K562 (cell line): ENCODE results near the gene AP5Z1. TPM values are rescaled to one million over a fixed set of nuclear protein-coding genes. Genes with fewer than 3 reads are reported as not detected.

ENCODE experiments used
- ATAC-seq: fragments of 200-7000 bp; cut with Tn5 transposase; 3 replicates; pipeline ENCODE4 v1.9.1; 2020; ENCODE audit warnings: moderate library complexity
- BruUV-seq: library from RNA; stranded (reverse); fragments of 400-500 nt; replicated peaks from 2 replicates; lab custom pipeline; 2021; lab: Mats Ljungman, UMichigan
- CTCF ChIA-PET: fragments of 300-600 bp; formaldehyde crosslinking; extraction: SDS; loops from one replicate; lab custom pipeline; 2021; ENCODE audit warnings: low intra/inter-chr PET ratio; lab: Yijun Ruan, JAX
- POLR2A ChIA-PET: fragments of 300-600, 350-650 bp; sonication (Branson Sonifier 250); formaldehyde crosslinking; extraction: SDS; loops from one replicate; lab custom pipeline; 2021; ENCODE audit warnings: antibody characterized with exemption, inconsistent platforms; lab: Yijun Ruan, JAX
- DNase-seq, 4 experiments: peaks; one replicate each; pipeline versions ENCODE4 v3.0.0 to v3.0.0-alpha.2; 2011 to 2018; ENCODE audit warnings: low spot score in 3 of 4, mixed read lengths in 3 of 4; ENCODE audit errors: extremely low read depth in 1 of 4
- FAIRE-seq: peaks from 2 replicates; lab custom pipeline; 2011; peaks lifted over from hg19 to GRCh38; lab: Jason Lieb, UNC
- H2AFZ ChIP-seq: 2 replicates; pipeline ENCODE4 v1.6.0; 2011; ENCODE audit warnings: low read depth, low read length, control low read depth, inconsistent platforms
- H3K27ac ChIP-seq: fragments of 200-600 bp; 3 replicates; pipeline ENCODE4 v1.8.0; 2011; ENCODE audit warnings: low read depth, mild to moderate bottlenecking, control low read depth, inconsistent platforms, low read length, moderate library complexity, mixed read lengths; ENCODE audit errors: extremely low read depth
- H3K27me3 ChIP-seq, 2 experiments: fragments of 300-600 bp in 1 of 2; 2 replicates in 1 of 2; 3 replicates in 1 of 2; pipeline versions ENCODE4 v1.6.0 to v1.8.0; 2011; ENCODE audit warnings: inconsistent platforms in 2 of 2, low read length in 2 of 2, mild to moderate bottlenecking in 1 of 2, mixed read lengths in 1 of 2, moderate library complexity in 1 of 2; ENCODE audit not compliant: control insufficient read depth in 2 of 2, insufficient read depth in 2 of 2
- H3K36me3 ChIP-seq: fragments of 300-600 bp; 3 replicates; pipeline ENCODE4 v1.8.0; 2011; ENCODE audit warnings: mild to moderate bottlenecking, low read length, inconsistent platforms; ENCODE audit not compliant: control insufficient read depth, insufficient read depth
- H3K4me1 ChIP-seq, 2 experiments: fragments of 200-600 bp in 1 of 2; replicated peaks in 1 of 2; 2 replicates in 1 of 2; 3 replicates in 1 of 2; pipeline versions ENCODE4 v1.5.1 to v1.8.0; 2011; ENCODE audit warnings: inconsistent platforms in 2 of 2, low read length in 2 of 2, mild to moderate bottlenecking in 1 of 2, mixed read lengths in 1 of 2, moderate library complexity in 1 of 2; ENCODE audit not compliant: control insufficient read depth in 2 of 2, insufficient read depth in 2 of 2
- H3K4me2 ChIP-seq: 2 replicates; pipeline ENCODE4 v1.6.1; 2011; ENCODE audit warnings: low read length, control low read depth, inconsistent platforms, mixed read lengths; ENCODE audit not compliant: insufficient read depth
- H3K4me3 ChIP-seq: fragments of 200-600 bp; sonication (generic), shearing (Covaris generic); 2 replicates; pipeline ENCODE4 v1.5.1; 2016; ENCODE audit warnings: control low read depth, inconsistent platforms
- H3K79me2 ChIP-seq: fragments of 200-600 bp; 3 replicates; pipeline ENCODE4 v1.8.0; 2011; ENCODE audit warnings: low read length, inconsistent platforms; ENCODE audit not compliant: control insufficient read depth, insufficient read depth
- H3K9ac ChIP-seq, 2 experiments: 2 replicates each; pipeline versions ENCODE4 v1.6.0 to v1.6.1; 2011; ENCODE audit warnings: low read depth in 2 of 2, low read length in 2 of 2, control low read depth in 1 of 2, inconsistent platforms in 1 of 2, mild to moderate bottlenecking in 1 of 2, mixed read lengths in 1 of 2; ENCODE audit not compliant: insufficient read depth in 1 of 2
- H3K9me1 ChIP-seq: one replicate; pipeline ENCODE4 v1.6.0; 2011; ENCODE audit warnings: inconsistent platforms, mild to moderate bottlenecking, low read length, moderate library complexity; ENCODE audit not compliant: control insufficient read depth, insufficient read depth
- H3K9me3 ChIP-seq: replicated peaks from 2 replicates; pipeline ENCODE4 v1.5.1; 2011; ENCODE audit warnings: low read depth, low read length, inconsistent platforms; ENCODE audit not compliant: control insufficient read depth, insufficient read depth
- H4K20me1 ChIP-seq: replicated peaks from 2 replicates; pipeline ENCODE4 v1.6.1; 2011; ENCODE audit warnings: low read length, inconsistent platforms, mixed read lengths; ENCODE audit not compliant: control insufficient read depth, insufficient read depth
- CBFB ChIP-seq: sonication (generic); formaldehyde crosslinking; IDR thresholded peaks from 2 replicates; pipeline ENCODE4 v1.4.0; 2020; ENCODE audit warnings: mild to moderate bottlenecking, missing genetic modification reagents
- EGR1 ChIP-seq: fragments of 450-650 bp; conservative IDR thresholded peaks from 2 replicates; pipeline ENCODE4 v1.6.1; 2017; ENCODE audit warnings: mild to moderate bottlenecking
- HMG20B ChIP-seq: fragments of 250-450 bp; sonication (Bioruptor Pico); IDR thresholded peaks from 2 replicates; pipeline ENCODE4 v1.5.0; 2021; ENCODE audit warnings: mild to moderate bottlenecking
- MAX ChIP-seq: sonication (generic); formaldehyde crosslinking; IDR thresholded peaks from 2 replicates; pipeline ENCODE4 v1.9.0; 2022; ENCODE audit warnings: mild to moderate bottlenecking, missing genetic modification reagents
- MTA3 ChIP-seq: fragments of 450-650 bp; formaldehyde crosslinking; IDR thresholded peaks from 2 replicates; pipeline ENCODE4 v1.6.1; 2017; ENCODE audit warnings: mild to moderate bottlenecking, borderline replicate concordance
- NRF1 ChIP-seq, 2 experiments: fragments of 450-650 bp; IDR thresholded peaks in 1 of 2; conservative IDR thresholded peaks in 1 of 2; 2 replicates each; pipeline ENCODE4 v1.6.1; 2014; ENCODE audit warnings: mild to moderate bottlenecking in 2 of 2
- PML ChIP-seq: IDR thresholded peaks from 2 replicates; pipeline ENCODE4 v1.6.1; 2012; ENCODE audit warnings: low read length, inconsistent platforms
- RCOR1 ChIP-seq, 2 experiments: IDR thresholded peaks; 2 replicates each; pipeline ENCODE4 v1.6.1; 2012; ENCODE audit warnings: low read depth in 2 of 2, low read length in 2 of 2, borderline replicate concordance in 1 of 2, improper control_type of control experiment in 1 of 2
- ZNF146 ChIP-seq: IDR thresholded peaks from one replicate; pipeline ENCODE4 v1.6.1; 2018; ENCODE audit warnings: missing compliant biosample characterization; ENCODE audit not compliant: unreplicated experiment
- ZNF449 ChIP-seq: fragments of 250-450 bp; sonication (Bioruptor Pico); IDR thresholded peaks from 2 replicates; pipeline ENCODE4 v1.8.0; 2022; ENCODE audit warnings: moderate library complexity, mild to moderate bottlenecking, inconsistent platforms
- ZNF511 ChIP-seq: sonication (generic); formaldehyde crosslinking; IDR thresholded peaks from 2 replicates; pipeline ENCODE4 v1.8.0; 2022; ENCODE audit warnings: mild to moderate bottlenecking, missing genetic modification reagents
- WGBS: fragments of 100-300 bp; shearing (Covaris generic); methylation state at CpG from one replicate; pipeline ENCODE4 v1.1.6; 2016; ENCODE audit warnings: low coverage, mixed read lengths; ENCODE audit not compliant: insufficient coverage; ENCODE audit errors: missing lambda C conversion rate; 5-methylcytosine and 5-hydroxymethylcytosine counted together
- in situ Hi-C: fragments of 300-500 bp; cut with MboI; formaldehyde crosslinking; loops from 4 replicates; pipeline ENCODE4 v1.15.0; 2018; ENCODE audit warnings: inconsistent platforms, mixed read lengths
- intact Hi-C: fragments of 100-400 bp; cut with micrococcal nuclease; formaldehyde crosslinking; loops from 2 replicates; pipeline ENCODE4 v1.14.2; 2022
- polyA plus RNA-seq, 8 experiments: library from polyadenylated mRNA; depleted of rRNA in 4 of 8; stranded (reverse) in 5 of 8; unstranded in 3 of 8; fragments of >200 nt; fragmentation: Nextera tagmentation in 2 of 8; fragmentation: Illumina TruSeq in 1 of 8; extraction: Ambion mirVana in 2 of 8; extraction: Trizol in 1 of 8; gene quantifications; 2 replicates each; pipeline versions ENCODE4 v1.2.1 to v1.2.3, GENCODE V29; 2011 to 2014; ENCODE audit warnings: inconsistent platforms in 1 of 8, missing spikeins in 1 of 8
- total RNA-seq, 7 experiments: library from RNA; depleted of rRNA in 6 of 7; stranded (reverse); fragments of >200 nt in 6 of 7; fragmentation: Illumina TruSeq in 2 of 7; extraction: Trizol in 2 of 7; gene quantifications; 2 replicates each; pipeline versions ENCODE4 v1.2.1 to v1.2.3, GENCODE V29; 2011 to 2021; ENCODE audit warnings: low replicate concordance in 1 of 7

AP5Z1 gene
- total and polyA plus RNA-seq, 9 of the 15 experiments (the other 6 are each of a cell fraction or from before 2014, with no cell fraction given) = 0.06 to 31.1 (median 6.4) TPM

- in situ Hi-C loops = no loop called here
- FAIRE-seq (peak; percentile 62), DNase-seq (no peak)
- CTCF ChIA-PET = interaction anchor here (0.6 kb wide), 1 partner anchor 81 kb away, joined by 6 read pairs; no protein-coding TSS in a partner anchor
- H2AFZ ChIP-seq = no peak overlapping the region
- H3K9ac ChIP-seq = no peak overlapping the region; a peak in 1 of 4 replicates
- peaks cover 38% of the 10 kb centered on the region for H3K36me3 ChIP-seq
- H3K4me3 ChIP-seq = no peak overlapping the region
- WGBS = 83% methylated on average over 13 of the region's 15 CpGs
- peak overlapping the region; percentile 16; the same call in 2 of the 3 replicates for H3K27ac ChIP-seq
- POLR2A ChIA-PET = interaction anchor here (1.7 kb wide), 1 partner anchor 11 kb away, joined by 8 read pairs; no protein-coding TSS in a partner anchor
- H3K9me3 ChIP-seq = no peaks in the 10 kb centered on the region
- no TSS peak for BruUV-seq
- H3K9me1 ChIP-seq = no peaks in the 10 kb centered on the region
- peaks cover 20 to 38% of the 10 kb centered on the region in 2 experiments for H3K4me1 ChIP-seq
- peaks cover 73% of the 10 kb centered on the region for H3K79me2 ChIP-seq
- H4K20me1 ChIP-seq = peaks cover 15% of the 10 kb centered on the region; the same call in 1 of the 2 replicates
- intact Hi-C loops = loop anchor here (5.0 kb wide), 2 partner anchors 55 to 95 kb away; partner anchors contain the start of gene FOXK1
- no peaks in the 10 kb centered on the region for H3K27me3 ChIP-seq
- H3K4me2 ChIP-seq = no peak overlapping the region
- no peak for TF ChIP-seq CBFB (CRISPR knock-in tag)
- TF ChIP-seq EGR1 = peak; percentile 94
- TF ChIP-seq, all 486 proteins: peak for 1
- ATAC-seq = no peak
These were observed 38.1 kb upstream of the AP5Z1 start for GRCh38 chr7:4737300-4737699.

GRCh38 chr7:4738711-4739527, 36.5 kb upstream of the AP5Z1 start:
- peak; percentile 90 for ATAC-seq
- Histone ChIP-seq H3K4me2 (peak overlapping the region; percentile 87), H4K20me1 (0 out of 2 replicates have a peak, but pooled peaks cover 9% of the 10 kb centered on the region), H3K9ac (peak overlapping the region; percentile 76 to 89; a peak in 3 of 4 replicates), H3K4me3 (peak overlapping the region; percentile 26), H3K79me2 (peaks cover 59% of the 10 kb centered on the region), H3K4me1 (peaks cover 20 to 35% of the 10 kb centered on the region in 2 experiments), H2AFZ (peak overlapping the region; percentile 52), H3K9me1 (no peaks in the 10 kb centered on the region), H3K27ac (peak overlapping the region; percentile 94), H3K27me3 (no peaks in the 10 kb centered on the region), H3K36me3 (peaks cover 43% of the 10 kb centered on the region), H3K9me3 (no peaks in the 10 kb centered on the region)
- intact Hi-C loops = loop anchor here (5.0 kb wide), 2 partner anchors 57 to 97 kb away; partner anchors contain the start of gene FOXK1
- ChIA-PET POLR2A (interaction anchor here (0.6 to 2.2 kb wide), 14 partner anchors 9 to 1596 kb away, joined by 3 to 8 read pairs (median 3); partner anchors contain the start of gene AP5Z1), CTCF (no interaction called here)
- DNase-seq = peak; percentile 90 to 92 (median 92)
- in situ Hi-C loops = no loop called here
- WGBS = 1% methylated on average over 23 of the region's 23 CpGs
- BruUV-seq = no TSS peak
- peak; percentile 99 for FAIRE-seq
- TF ChIP-seq HMG20B (no peak), ZNF449 (CRISPR knock-in tag) (no peak), MAX (CRISPR knock-in tag) (no peak; the same call in 1 of the 2 replicates), RCOR1 (IDR thresholded peaks at IDR 0.05; ENCODE audit: borderline replicate concordance in 1 of 2, low read depth in 2 of 2, low read length in 2 of 2) (peak in 1 of 2 experiments; percentile 61; a peak in 2 of 4 replicates), NRF1 (conservative IDR thresholded peaks at IDR 0.05 in 1 of 2, IDR thresholded peaks at IDR 0.05 in 1 of 2) (peak; percentile 89 to 90), ZNF146 (CRISPR knock-in tag) (no peak), MTA3 (peak; percentile 61; the same call in 1 of the 2 replicates), PML (peak; percentile 55; the same call in 1 of the 2 replicates), ZNF511 (CRISPR knock-in tag) (no peak)
